Measurements from ENCODE around the gene KLHDC3.

The KLHDC3 gene

GRCh38 chr6:43060034-43060754 lies 46.1 kb downstream of the KLHDC3 start:
- TF ChIP-seq CTCF (IDR thresholded peaks at IDR 0.05), result no peak
- Histone ChIP-seq H3K36me3 (peaks cover 0 to 60% (median 35%) of the 10 kb centered on the region in 3 donors), H3K9me3 (no peaks in the 10 kb centered on the region), H3K4me3 (peak overlapping the region; percentile 76 to 92), H3K27ac (peak overlapping the region; percentile 83 to 91), H3K27me3 (no peaks in the 10 kb centered on the region), H3K4me1 (peaks cover 4 to 30% (median 21%) of the 10 kb centered on the region in 4 donors)
- intact Hi-C loops (cut with DNase I; ENCODE audit: low total_unique reads), result no loop called here
- DNase-seq, result peak in 1 of 2 donors; percentile 65

GRCh38 chr6:43060755-43061633 lies 46.9 kb downstream of the KLHDC3 start:
- DNase-seq, result no peak
- peaks cover 4 to 30% (median 21%) of the 10 kb centered on the region in 4 donors for H3K4me1 ChIP-seq

GRCh38 chr6:43061861-43062260 lies 47.8 kb downstream of the KLHDC3 start:
- H3K36me3 ChIP-seq, result peaks cover 13 to 60% (median 35%) of the 10 kb centered on the region in 3 donors
- no peaks in the 10 kb centered on the region for H3K27me3 ChIP-seq
- H3K27ac ChIP-seq, result no peak overlapping the region
- no peaks in the 10 kb centered on the region for H3K9me3 ChIP-seq
- peaks cover 4 to 30% (median 21%) of the 10 kb centered on the region in 4 donors for H3K4me1 ChIP-seq
- TF ChIP-seq CTCF (IDR thresholded peaks at IDR 0.05), result no peak
- H3K4me3 ChIP-seq, result no peak overlapping the region
- intact Hi-C loops (cut with DNase I; ENCODE audit: low total_unique reads), result no loop called here
- DNase-seq, result no peak

More at GRCh38 chr6:43060755-43061633, 46.9 kb downstream of the KLHDC3 start:
- no peaks in the 10 kb centered on the region for H3K9me3 ChIP-seq
- H3K4me3 ChIP-seq, result peak overlapping the region; percentile 76 to 92
- no peak for TF ChIP-seq CTCF (IDR thresholded peaks at IDR 0.05)
- H3K27me3 ChIP-seq, result no peaks in the 10 kb centered on the region
- H3K27ac ChIP-seq, result peak overlapping the region in 1 of 2 donors; percentile 91
- H3K36me3 ChIP-seq, result peaks cover 5 to 60% (median 35%) of the 10 kb centered on the region in 3 donors
- intact Hi-C loops (cut with DNase I; ENCODE audit: low total_unique reads), result no loop called here

GRCh38 chr6:43062818-43063217 lies 48.8 kb downstream of the KLHDC3 start:
- no peak overlapping the region for H3K27ac ChIP-seq
- H3K27me3 ChIP-seq, result no peaks in the 10 kb centered on the region
- H3K4me3 ChIP-seq, result no peak overlapping the region
- DNase-seq, result peak in 1 of 2 donors; percentile 39
- no peaks in the 10 kb centered on the region for H3K9me3 ChIP-seq
- intact Hi-C loops (cut with DNase I; ENCODE audit: low total_unique reads), result no loop called here
- peaks cover 16 to 55% (median 30%) of the 10 kb centered on the region in 3 donors for H3K36me3 ChIP-seq
- TF ChIP-seq CTCF (IDR thresholded peaks at IDR 0.05), result no peak
- H3K4me1 ChIP-seq, result peaks cover 4 to 27% (median 21%) of the 10 kb centered on the region in 4 donors

GRCh38 chr6:43070028-43070632 lies 56.1 kb downstream of the KLHDC3 start:
- peaks cover 46 to 90% (median 64%) of the 10 kb centered on the region in 3 donors for H3K36me3 ChIP-seq
- no peak for DNase-seq
- no peak overlapping the region for H3K4me3 ChIP-seq
- intact Hi-C loops (cut with DNase I; ENCODE audit: low total_unique reads), result loop anchor here (10.0 kb wide), 1 partner anchor 65 kb away; no protein-coding TSS in a partner anchor
- H3K4me1 ChIP-seq, result peaks cover 0 to under 1% (median 0%) of the 10 kb centered on the region in 4 donors
- H3K27me3 ChIP-seq, result peaks cover 0 to under 1% of the 10 kb centered on the region in 2 donors
- TF ChIP-seq CTCF (IDR thresholded peaks at IDR 0.05), result peak in 1 of 2 experiments; percentile 20
- no peak overlapping the region for H3K27ac ChIP-seq
- H3K9me3 ChIP-seq, result no peaks in the 10 kb centered on the region

All from tibial artery (tissue), 4 donors.